VCaP (cell line): ENCODE data around the gene LTBP2.

Source experiments
- H3K27ac ChIP-seq: fragments of 450-650 bp; 2 replicates; pipeline ENCODE4 v1.5.1; 2017
- CTCF ChIP-seq: fragments of 450-650 bp; conservative IDR thresholded peaks from 2 replicates; pipeline ENCODE4 v1.5.1; 2017; ENCODE audit warnings: mild to moderate bottlenecking, moderate library complexity

The LTBP2 gene

GRCh38 chr14:74647061-74647677 lies 35.1 kb upstream of the LTBP2 start:
- H3K27ac ChIP-seq, result no peak overlapping the region
- no peak for TF ChIP-seq CTCF

GRCh38 chr14:74645756-74646470 lies 33.9 kb upstream of the LTBP2 start:
- TF ChIP-seq CTCF, result no peak

GRCh38 chr14:74645244-74645643 lies 33.2 kb upstream of the LTBP2 start:
- no peak overlapping the region for H3K27ac ChIP-seq
- no peak for TF ChIP-seq CTCF

More at GRCh38 chr14:74645756-74646470, 33.9 kb upstream of the LTBP2 start:
- no peak overlapping the region for H3K27ac ChIP-seq

GRCh38 chr14:74641601-74642391 lies 29.8 kb upstream of the LTBP2 start:
- TF ChIP-seq CTCF, result no peak
- H3K27ac ChIP-seq, result no peak overlapping the region

- TF ChIP-seq CTCF, result no peak
- H3K27ac ChIP-seq, result no peak overlapping the region
These were observed 26.9 kb upstream of the LTBP2 start for GRCh38 chr14:74638966-74639365.

- TF ChIP-seq CTCF, result no peak
- H3K27ac ChIP-seq, result no peak overlapping the region
These were observed 26.0 kb upstream of the LTBP2 start for GRCh38 chr14:74638066-74638465.

- no peak for TF ChIP-seq CTCF
- H3K27ac ChIP-seq, result no peak overlapping the region
These were observed 25.1 kb upstream of the LTBP2 start for GRCh38 chr14:74637178-74637550.
